ENCODE results near the gene ARMC5.

ARMC5 gene

GRCh38 chr16:31421587-31421986, 37.7 kb upstream of the ARMC5 start:
- TF ChIP-seq CTCF (IDR thresholded peaks at IDR 0.05; ENCODE audit: borderline replicate concordance, extremely low read depth, low read length, poor library complexity, severe bottlenecking) (no peak), EZH2 (IDR thresholded peaks at IDR 0.05; ENCODE audit: borderline replicate concordance, low read depth, low read length, severe bottlenecking) (no peak)
- no peaks in the 10 kb centered on the region for H3K27me3 ChIP-seq (ENCODE audit: insufficient read depth, low read length, poor library complexity)
- no peak for DNase-seq
- H3K4me2 ChIP-seq (ENCODE audit: insufficient read depth, low read length), result no peak overlapping the region
- ATAC-seq (ENCODE audit: insufficient read depth, low read depth), result no peak
- H3K79me2 ChIP-seq (ENCODE audit: insufficient read depth, low read length), result no peaks in the 10 kb centered on the region
- H3K4me1 ChIP-seq (ENCODE audit: insufficient read depth, low read length), result no peaks in the 10 kb centered on the region
- no peak overlapping the region for H3K27ac ChIP-seq (ENCODE audit: low read length)
- no peak overlapping the region for H2AFZ ChIP-seq (ENCODE audit: low read depth, low read length)
- no peaks in the 10 kb centered on the region for H4K20me1 ChIP-seq (ENCODE audit: insufficient read depth, low read length)
- H3K9me3 ChIP-seq (ENCODE audit: insufficient read depth, low read length, severe bottlenecking), result no peaks in the 10 kb centered on the region
- H3K4me3 ChIP-seq (ENCODE audit: low read depth in 1 of 2, low read length in 2 of 2), result no peak overlapping the region
- H3K9ac ChIP-seq (ENCODE audit: low read depth, low read length), result no peak overlapping the region
- no peaks in the 10 kb centered on the region for H3K36me3 ChIP-seq (ENCODE audit: insufficient read depth, low read length)

- Histone ChIP-seq H3K9me3 (ENCODE audit: insufficient read depth, low read length, severe bottlenecking) (no peaks in the 10 kb centered on the region), H3K79me2 (ENCODE audit: insufficient read depth, low read length) (no peaks in the 10 kb centered on the region), H2AFZ (ENCODE audit: low read depth, low read length) (no peak overlapping the region), H3K27ac (ENCODE audit: low read length) (no peak overlapping the region), H3K36me3 (ENCODE audit: insufficient read depth, low read length) (no peaks in the 10 kb centered on the region), H3K9ac (ENCODE audit: low read depth, low read length) (no peak overlapping the region), H3K4me2 (ENCODE audit: insufficient read depth, low read length) (no peak overlapping the region), H4K20me1 (ENCODE audit: insufficient read depth, low read length) (no peaks in the 10 kb centered on the region), H3K27me3 (ENCODE audit: insufficient read depth, low read length, poor library complexity) (no peaks in the 10 kb centered on the region), H3K4me3 (ENCODE audit: low read depth in 1 of 2, low read length in 2 of 2) (no peak overlapping the region), H3K4me1 (ENCODE audit: insufficient read depth, low read length) (no peaks in the 10 kb centered on the region)
- TF ChIP-seq CTCF (IDR thresholded peaks at IDR 0.05; ENCODE audit: borderline replicate concordance, extremely low read depth, low read length, poor library complexity, severe bottlenecking), result no peak
- TF ChIP-seq EZH2 (IDR thresholded peaks at IDR 0.05; ENCODE audit: borderline replicate concordance, low read depth, low read length, severe bottlenecking), result no peak
- DNase-seq (no peak), ATAC-seq (ENCODE audit: insufficient read depth, low read depth) (no peak)
Observed at GRCh38 chr16:31423241-31423640, 36.1 kb upstream of the ARMC5 start.

- Histone ChIP-seq H3K9ac (ENCODE audit: low read depth, low read length) (no peak overlapping the region), H4K20me1 (ENCODE audit: insufficient read depth, low read length) (no peaks in the 10 kb centered on the region), H3K36me3 (ENCODE audit: insufficient read depth, low read length) (no peaks in the 10 kb centered on the region), H3K79me2 (ENCODE audit: insufficient read depth, low read length) (no peaks in the 10 kb centered on the region), H2AFZ (ENCODE audit: low read depth, low read length) (no peak overlapping the region), H3K27me3 (ENCODE audit: insufficient read depth, low read length, poor library complexity) (no peaks in the 10 kb centered on the region), H3K4me3 (ENCODE audit: low read depth in 1 of 2, low read length in 2 of 2) (no peak overlapping the region), H3K4me2 (ENCODE audit: insufficient read depth, low read length) (no peak overlapping the region), H3K4me1 (ENCODE audit: insufficient read depth, low read length) (no peaks in the 10 kb centered on the region), H3K27ac (ENCODE audit: low read length) (no peak overlapping the region), H3K9me3 (ENCODE audit: insufficient read depth, low read length, severe bottlenecking) (no peaks in the 10 kb centered on the region)
- TF ChIP-seq EZH2 (IDR thresholded peaks at IDR 0.05; ENCODE audit: borderline replicate concordance, low read depth, low read length, severe bottlenecking) (no peak), CTCF (IDR thresholded peaks at IDR 0.05; ENCODE audit: borderline replicate concordance, extremely low read depth, low read length, poor library complexity, severe bottlenecking) (no peak)
- no peak for ATAC-seq (ENCODE audit: insufficient read depth, low read depth)
- DNase-seq, result no peak
Observed at GRCh38 chr16:31423801-31424200, 35.5 kb upstream of the ARMC5 start.
